ENCODE results near the gene KCNIP1. TPM values are rescaled to one million over a fixed set of nuclear protein-coding genes. Genes with fewer than 3 reads are reported as not detected.

Gene KCNIP1
- total RNA-seq, 4 donors from 2014 or later = 1.2 to 2.7 TPM; not detected in 2

DNA sequence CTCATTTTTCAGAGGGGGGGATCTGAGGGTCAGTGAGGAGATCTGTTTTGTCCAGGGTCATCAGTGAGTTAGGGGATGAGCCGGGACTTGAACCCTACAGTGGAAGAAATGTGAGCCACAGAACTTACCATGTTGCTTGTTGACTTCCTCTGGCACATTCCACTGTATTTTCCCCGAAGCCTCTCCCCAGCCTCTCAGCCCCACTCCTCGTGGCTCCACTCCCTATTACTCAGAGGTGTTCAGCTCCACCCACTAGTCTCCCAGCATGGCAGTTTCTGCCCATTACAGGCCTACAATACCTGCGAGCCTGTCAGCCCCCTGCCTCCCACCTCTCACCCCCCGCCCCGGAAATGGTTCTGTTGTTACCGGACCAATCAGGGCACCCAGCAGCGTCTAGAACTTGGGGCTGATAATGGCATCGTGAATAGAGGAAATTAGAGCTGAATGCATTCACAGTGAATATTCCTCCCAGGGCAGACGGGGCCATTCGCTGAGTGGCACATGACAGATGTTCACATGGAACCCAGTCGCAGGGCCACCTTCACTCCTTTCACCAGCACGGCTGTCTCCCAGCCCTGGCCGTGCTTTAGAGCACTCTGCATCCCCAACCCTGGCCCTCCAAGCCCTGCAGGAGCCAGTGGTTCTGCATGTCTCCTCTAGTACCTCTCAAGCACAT is 81.6 kb downstream of the KCNIP1 start:
- TF ChIP-seq POLR2A (IDR thresholded peaks at IDR 0.05) = no peak
- TF ChIP-seq POLR2AphosphoS5 (IDR thresholded peaks at IDR 0.05) = no peak
- TF ChIP-seq, protein P1, sequence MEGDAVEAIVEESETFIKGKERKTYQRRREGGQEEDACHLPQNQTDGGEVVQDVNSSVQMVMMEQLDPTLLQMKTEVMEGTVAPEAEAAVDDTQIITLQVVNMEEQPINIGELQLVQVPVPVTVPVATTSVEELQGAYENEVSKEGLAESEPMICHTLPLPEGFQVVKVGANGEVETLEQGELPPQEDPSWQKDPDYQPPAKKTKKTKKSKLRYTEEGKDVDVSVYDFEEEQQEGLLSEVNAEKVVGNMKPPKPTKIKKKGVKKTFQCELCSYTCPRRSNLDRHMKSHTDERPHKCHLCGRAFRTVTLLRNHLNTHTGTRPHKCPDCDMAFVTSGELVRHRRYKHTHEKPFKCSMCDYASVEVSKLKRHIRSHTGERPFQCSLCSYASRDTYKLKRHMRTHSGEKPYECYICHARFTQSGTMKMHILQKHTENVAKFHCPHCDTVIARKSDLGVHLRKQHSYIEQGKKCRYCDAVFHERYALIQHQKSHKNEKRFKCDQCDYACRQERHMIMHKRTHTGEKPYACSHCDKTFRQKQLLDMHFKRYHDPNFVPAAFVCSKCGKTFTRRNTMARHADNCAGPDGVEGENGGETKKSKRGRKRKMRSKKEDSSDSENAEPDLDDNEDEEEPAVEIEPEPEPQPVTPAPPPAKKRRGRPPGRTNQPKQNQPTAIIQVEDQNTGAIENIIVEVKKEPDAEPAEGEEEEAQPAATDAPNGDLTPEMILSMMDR (IDR thresholded peaks at IDR 0.05) = no peak
- TF ChIP-seq EP300 (IDR thresholded peaks at IDR 0.05; ENCODE audit: low read depth) = no peak
- Histone ChIP-seq H3K9me3 (no peaks in the 10 kb centered on the region), H3K27ac (no peak overlapping the region), H3K27me3 (no peaks in the 10 kb centered on the region), H3K4me1 (no peaks in the 10 kb centered on the region), H3K36me3 (no peaks in the 10 kb centered on the region), H3K4me3 (no peak overlapping the region)
- DNase-seq = no peak
- WGBS, 2 donors (ENCODE audit: low coverage in 1 of 2) = 79% methylated on average over 14 of the region's 14 CpGs; no CpG with 5 or more reads in 1 of the 2 donors
- in situ Hi-C loops (cut with MboI; ENCODE audit: low pct_ligation_motif_present in 1 of 4, low pct_unique_long_range_greater_than_20kb in 1 of 4, low sequenced_read_pairs in 3 of 4) = no loop called here
- intact Hi-C loops (cut with DNase I; ENCODE audit: low total_unique reads) = no loop called here

DNA sequence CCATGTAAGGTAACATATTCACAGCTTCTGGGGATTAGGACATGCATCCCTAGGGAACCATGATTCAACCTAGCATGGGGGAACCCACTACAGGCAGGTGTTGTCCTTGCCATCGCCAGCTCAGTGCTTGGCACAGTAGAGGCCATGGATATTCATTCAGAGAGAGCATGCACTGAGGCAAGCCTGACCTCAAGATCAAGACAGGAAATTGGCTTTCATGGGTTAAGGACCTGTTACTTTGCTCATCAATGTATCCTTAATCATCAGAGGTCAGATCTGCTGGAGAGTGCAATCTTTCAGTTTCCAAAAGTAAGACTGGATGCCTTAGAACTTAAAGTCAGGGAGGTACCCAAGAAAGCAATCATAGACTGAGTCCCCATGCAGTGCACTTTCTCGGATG is 84.0 kb downstream of the KCNIP1 start:
- TF ChIP-seq POLR2AphosphoS5 (IDR thresholded peaks at IDR 0.05) = no peak
- TF ChIP-seq, protein P1 (IDR thresholded peaks at IDR 0.05) = no peak
- no peak for TF ChIP-seq EP300 (IDR thresholded peaks at IDR 0.05; ENCODE audit: low read depth)
- no peak for TF ChIP-seq POLR2A (IDR thresholded peaks at IDR 0.05)
- no peaks in the 10 kb centered on the region for H3K36me3 ChIP-seq
- in situ Hi-C loops (cut with MboI; ENCODE audit: low pct_ligation_motif_present in 1 of 4, low pct_unique_long_range_greater_than_20kb in 1 of 4, low sequenced_read_pairs in 3 of 4) (no loop called here), intact Hi-C loops (cut with DNase I; ENCODE audit: low total_unique reads) (no loop called here)
- no peak for DNase-seq
- no peaks in the 10 kb centered on the region for H3K27me3 ChIP-seq
- H3K9me3 ChIP-seq = no peaks in the 10 kb centered on the region
- no peak overlapping the region for H3K27ac ChIP-seq
- no peaks in the 10 kb centered on the region for H3K4me1 ChIP-seq
- H3K4me3 ChIP-seq = no peak overlapping the region
- 0 to 41% methylated on average over 1 to 2 of the region's 2 CpGs for WGBS, 2 donors (ENCODE audit: low coverage in 1 of 2)

DNA sequence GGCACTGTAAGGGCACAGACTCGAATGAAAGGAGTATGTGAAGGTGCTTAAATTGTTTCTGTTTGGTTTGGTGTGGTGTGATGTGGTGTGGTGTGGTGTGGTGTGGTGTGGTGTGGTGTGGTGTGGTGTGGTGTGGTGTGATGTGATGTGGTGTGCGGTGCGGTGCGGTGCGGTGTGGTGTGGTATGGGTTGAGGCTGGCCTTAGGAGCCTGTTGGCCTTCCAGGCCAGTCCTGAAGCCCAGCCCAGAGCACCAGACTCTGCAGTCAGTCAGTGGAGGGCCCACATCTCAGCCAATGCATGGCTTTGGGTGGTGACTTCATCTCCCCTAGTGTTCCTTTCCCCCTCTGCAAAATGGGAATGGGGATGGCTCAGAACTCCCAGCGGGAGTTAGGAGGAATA is 85.8 kb downstream of the KCNIP1 start:
- in situ Hi-C loops (cut with MboI; ENCODE audit: low pct_ligation_motif_present in 1 of 4, low pct_unique_long_range_greater_than_20kb in 1 of 4, low sequenced_read_pairs in 3 of 4) (no loop called here), intact Hi-C loops (cut with DNase I; ENCODE audit: low total_unique reads) (no loop called here)
- TF ChIP-seq, protein P1 (IDR thresholded peaks at IDR 0.05) = no peak
- TF ChIP-seq POLR2A (IDR thresholded peaks at IDR 0.05) = no peak
- TF ChIP-seq POLR2AphosphoS5 (IDR thresholded peaks at IDR 0.05) = no peak
- TF ChIP-seq EP300 (IDR thresholded peaks at IDR 0.05; ENCODE audit: low read depth) = no peak
- Histone ChIP-seq H3K9me3 (no peaks in the 10 kb centered on the region), H3K4me3 (no peak overlapping the region), H3K27me3 (no peaks in the 10 kb centered on the region), H3K4me1 (no peaks in the 10 kb centered on the region), H3K36me3 (no peaks in the 10 kb centered on the region), H3K27ac (no peak overlapping the region)
- WGBS, 2 donors (ENCODE audit: low coverage in 1 of 2) = 33 to 83% methylated on average over 1 to 6 of the region's 6 CpGs
- no peak for DNase-seq

DNA sequence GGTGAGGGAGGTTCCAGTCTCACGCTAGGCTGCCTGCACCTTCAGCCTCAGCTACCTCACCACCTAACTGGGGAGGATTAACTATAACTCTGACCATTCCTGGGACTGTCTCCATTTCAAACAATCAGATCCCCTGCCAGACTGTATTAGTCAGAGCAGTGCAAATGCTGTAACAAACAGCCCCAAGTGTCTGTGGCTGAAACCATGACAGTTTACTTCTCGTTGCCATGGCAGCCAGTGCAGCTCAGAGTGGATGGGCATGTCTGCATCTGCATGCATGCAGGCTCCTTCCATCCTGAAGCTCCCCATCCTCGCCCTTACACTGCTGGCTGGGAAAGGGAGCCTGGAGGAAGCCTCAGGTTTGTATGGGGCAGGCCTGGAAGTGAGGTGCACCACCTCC is 86.7 kb downstream of the KCNIP1 start:
- Histone ChIP-seq H3K36me3 (no peaks in the 10 kb centered on the region), H3K27ac (no peak overlapping the region), H3K27me3 (no peaks in the 10 kb centered on the region), H3K4me1 (no peaks in the 10 kb centered on the region), H3K4me3 (no peak overlapping the region), H3K9me3 (no peaks in the 10 kb centered on the region)
- intact Hi-C loops (cut with DNase I; ENCODE audit: low total_unique reads) (no loop called here), in situ Hi-C loops (cut with MboI; ENCODE audit: low pct_ligation_motif_present in 1 of 4, low pct_unique_long_range_greater_than_20kb in 1 of 4, low sequenced_read_pairs in 3 of 4) (no loop called here)
- WGBS, 2 donors (ENCODE audit: low coverage in 1 of 2) = 32% methylated on average over 3 of the region's 3 CpGs; no CpG with 5 or more reads in 1 of the 2 donors
- TF ChIP-seq POLR2AphosphoS5 (IDR thresholded peaks at IDR 0.05) (no peak), EP300 (IDR thresholded peaks at IDR 0.05; ENCODE audit: low read depth) (no peak), POLR2A (IDR thresholded peaks at IDR 0.05) (no peak)
- TF ChIP-seq, protein P1 (IDR thresholded peaks at IDR 0.05) = no peak
- no peak for DNase-seq

All from transverse colon (tissue), 4 donors.